COR-L47 (cell line): Measurements from ENCODE around the gene SEC31B.

Source experiments
- DNase-seq: peaks from one replicate; lab custom pipeline; 2025; lab: John Stamatoyannopoulos, UW

SEC31B gene, protein sequence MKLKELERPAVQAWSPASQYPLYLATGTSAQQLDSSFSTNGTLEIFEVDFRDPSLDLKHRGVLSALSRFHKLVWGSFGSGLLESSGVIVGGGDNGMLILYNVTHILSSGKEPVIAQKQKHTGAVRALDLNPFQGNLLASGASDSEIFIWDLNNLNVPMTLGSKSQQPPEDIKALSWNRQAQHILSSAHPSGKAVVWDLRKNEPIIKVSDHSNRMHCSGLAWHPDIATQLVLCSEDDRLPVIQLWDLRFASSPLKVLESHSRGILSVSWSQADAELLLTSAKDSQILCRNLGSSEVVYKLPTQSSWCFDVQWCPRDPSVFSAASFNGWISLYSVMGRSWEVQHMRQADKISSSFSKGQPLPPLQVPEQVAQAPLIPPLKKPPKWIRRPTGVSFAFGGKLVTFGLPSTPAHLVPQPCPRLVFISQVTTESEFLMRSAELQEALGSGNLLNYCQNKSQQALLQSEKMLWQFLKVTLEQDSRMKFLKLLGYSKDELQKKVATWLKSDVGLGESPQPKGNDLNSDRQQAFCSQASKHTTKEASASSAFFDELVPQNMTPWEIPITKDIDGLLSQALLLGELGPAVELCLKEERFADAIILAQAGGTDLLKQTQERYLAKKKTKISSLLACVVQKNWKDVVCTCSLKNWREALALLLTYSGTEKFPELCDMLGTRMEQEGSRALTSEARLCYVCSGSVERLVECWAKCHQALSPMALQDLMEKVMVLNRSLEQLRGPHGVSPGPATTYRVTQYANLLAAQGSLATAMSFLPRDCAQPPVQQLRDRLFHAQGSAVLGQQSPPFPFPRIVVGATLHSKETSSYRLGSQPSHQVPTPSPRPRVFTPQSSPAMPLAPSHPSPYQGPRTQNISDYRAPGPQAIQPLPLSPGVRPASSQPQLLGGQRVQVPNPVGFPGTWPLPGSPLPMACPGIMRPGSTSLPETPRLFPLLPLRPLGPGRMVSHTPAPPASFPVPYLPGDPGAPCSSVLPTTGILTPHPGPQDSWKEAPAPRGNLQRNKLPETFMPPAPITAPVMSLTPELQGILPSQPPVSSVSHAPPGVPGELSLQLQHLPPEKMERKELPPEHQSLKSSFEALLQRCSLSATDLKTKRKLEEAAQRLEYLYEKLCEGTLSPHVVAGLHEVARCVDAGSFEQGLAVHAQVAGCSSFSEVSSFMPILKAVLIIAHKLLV

DNA sequence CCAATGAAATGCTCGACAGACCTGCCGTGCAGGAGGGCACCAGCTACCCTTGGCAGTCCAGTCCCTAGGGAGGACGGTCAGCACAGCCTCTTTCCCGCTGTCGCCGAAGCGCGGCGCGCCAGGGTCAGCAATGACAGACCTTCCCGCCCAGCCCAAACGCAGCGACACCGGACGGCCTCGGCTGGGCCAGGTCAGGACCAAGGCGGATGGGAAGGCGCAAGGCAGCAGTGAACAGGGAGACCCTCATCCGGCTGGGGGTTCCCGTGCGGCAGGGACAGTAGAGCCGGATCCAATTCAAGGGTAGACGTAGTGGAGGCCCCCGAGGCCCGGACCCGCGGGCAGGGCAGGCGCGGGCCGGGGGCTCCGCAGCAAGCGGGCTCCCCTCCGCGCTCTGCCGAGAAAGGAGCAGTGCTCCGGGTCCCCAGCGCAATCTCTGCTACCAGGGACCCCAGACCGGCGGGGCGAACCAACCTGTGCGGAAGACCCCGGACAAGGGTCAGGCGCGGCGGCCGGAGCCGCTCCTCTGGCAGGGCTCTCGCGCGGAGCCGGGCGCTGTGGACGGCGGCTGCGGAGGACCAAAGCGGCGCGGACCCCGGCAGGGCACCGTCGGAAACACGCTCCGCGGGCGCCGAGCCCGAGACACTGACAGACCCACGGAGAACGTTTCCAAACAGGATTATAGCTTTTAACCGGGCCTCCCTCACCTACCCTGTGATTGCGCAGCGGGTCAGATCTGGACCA is at the start of gene SEC31B:
SEC31B (minus strand) TSS at position 551 of the 741 bp plus-strand sequence. CDS start 2,909 bp downstream, outside the sequence.
- no peak for DNase-seq

DNA sequence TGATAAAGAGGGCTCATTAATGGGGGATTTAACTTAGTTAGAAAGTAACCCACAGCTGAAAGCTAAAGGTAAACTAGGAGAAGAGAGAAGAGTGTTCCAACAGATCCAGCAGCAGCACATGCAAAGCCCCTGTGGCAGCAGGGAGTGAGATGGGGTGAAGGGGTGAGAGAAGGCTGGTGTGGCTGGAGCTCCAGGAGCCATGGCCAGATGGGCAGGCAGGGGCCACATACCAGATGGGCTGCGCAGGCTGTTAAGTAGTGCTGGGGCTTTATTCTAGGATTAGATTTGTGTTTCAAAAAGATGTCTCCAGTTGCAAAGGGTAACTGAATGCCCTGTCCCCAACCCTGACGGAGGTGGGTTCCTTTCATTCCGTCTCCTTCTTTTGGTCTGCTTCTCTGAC is 49.3 kb upstream of the SEC31B start:
- DNase-seq: no peak

DNA sequence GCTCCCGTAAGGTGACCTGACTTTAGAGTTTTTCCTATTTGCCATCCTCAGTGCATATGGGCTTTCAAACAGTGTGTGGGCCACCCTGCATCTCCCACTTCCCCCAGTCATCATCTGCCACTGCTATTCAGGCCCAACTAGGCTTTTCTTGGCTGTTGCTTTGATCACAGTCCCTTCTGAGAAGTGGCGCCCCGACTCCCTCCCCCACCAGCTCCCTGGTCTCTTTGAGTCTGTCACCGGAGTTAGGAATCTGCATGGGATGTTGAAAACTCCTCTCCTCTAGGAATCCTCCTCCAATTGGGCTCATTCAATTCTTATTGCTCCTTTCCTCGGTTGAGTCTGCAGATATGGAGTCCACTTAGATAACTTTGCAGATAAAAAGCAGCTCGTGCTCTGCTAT is 48.2 kb upstream of the SEC31B start:
- no peak for DNase-seq

DNA sequence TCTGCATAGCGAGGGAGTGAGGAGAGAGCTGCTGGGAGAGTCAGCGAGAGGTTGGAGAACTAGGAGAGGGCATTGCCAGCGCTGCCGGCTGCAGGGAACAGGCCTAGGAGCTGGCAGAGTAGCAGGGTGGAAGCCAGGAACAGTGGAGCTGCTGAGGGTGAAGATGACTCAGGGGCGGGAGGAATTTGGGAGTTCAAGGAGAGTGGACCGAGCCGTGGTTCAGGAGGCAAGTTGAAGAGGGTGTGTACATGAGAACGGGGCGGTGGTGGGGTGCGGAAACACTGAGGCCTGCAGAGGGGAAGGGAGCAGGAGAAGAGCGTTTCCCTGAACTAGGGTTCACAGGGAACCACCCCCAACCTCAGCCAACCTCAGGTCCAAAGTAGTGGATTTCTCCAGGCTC is 47.6 kb upstream of the SEC31B start:
- no peak for DNase-seq

DNA sequence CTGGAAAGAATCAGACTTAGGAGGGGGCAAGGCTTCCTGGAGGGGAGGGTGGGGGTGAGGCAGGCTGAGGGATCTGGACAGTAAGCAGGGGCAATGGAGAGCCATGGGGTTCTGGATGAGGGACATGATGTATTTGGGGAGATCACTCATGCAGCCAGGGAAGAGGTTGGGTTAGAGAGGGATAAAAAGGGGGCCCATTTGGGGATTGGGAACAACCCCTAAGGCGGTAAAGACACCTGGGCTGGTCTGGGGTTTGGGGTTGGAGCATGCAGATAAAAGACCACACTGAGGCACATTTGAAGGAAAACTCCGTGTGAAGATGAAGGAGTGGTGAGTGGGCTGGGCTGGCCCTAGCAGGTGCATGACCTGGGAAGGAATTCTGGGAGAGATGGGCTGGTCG is 46.9 kb upstream of the SEC31B start:
- no peak for DNase-seq

DNA sequence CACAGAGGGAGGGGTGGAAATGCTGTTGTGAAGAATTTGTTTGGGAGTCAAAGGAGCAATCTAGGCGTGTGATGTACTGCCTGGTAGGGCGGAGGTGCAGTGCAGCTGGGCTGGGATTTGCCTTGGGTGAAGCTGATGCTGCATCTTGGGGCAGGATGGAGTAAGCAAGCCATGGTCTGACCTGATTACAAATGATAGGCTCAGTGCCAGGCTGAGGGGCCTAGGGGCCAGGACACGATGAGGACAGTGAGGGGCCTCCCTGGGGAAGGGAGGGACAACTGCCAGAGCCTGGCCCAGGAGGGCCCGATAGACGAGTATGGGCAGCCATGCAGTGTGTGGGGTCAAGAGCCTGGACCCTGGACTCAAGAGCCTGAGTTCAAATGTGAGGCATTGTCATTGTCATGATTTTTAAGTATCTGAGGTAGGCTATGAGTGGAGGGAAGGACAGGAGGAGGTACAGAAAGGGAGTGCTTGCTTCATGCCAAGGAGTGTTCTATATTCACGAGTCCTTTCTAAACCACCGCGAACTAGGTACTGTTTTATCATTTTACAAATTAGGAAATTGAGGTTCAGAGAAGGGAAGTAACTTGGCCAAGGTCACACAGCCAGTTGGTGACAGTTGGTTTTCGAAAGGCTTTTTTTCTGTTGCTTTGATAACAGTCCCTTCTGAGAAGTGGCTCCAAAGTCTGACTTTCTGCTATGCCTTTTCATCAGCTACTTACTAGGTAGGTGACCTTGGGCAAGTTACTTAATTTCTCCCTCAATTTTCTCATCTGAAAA is 45.7 kb upstream of the SEC31B start:
- DNase-seq: no peak

DNA sequence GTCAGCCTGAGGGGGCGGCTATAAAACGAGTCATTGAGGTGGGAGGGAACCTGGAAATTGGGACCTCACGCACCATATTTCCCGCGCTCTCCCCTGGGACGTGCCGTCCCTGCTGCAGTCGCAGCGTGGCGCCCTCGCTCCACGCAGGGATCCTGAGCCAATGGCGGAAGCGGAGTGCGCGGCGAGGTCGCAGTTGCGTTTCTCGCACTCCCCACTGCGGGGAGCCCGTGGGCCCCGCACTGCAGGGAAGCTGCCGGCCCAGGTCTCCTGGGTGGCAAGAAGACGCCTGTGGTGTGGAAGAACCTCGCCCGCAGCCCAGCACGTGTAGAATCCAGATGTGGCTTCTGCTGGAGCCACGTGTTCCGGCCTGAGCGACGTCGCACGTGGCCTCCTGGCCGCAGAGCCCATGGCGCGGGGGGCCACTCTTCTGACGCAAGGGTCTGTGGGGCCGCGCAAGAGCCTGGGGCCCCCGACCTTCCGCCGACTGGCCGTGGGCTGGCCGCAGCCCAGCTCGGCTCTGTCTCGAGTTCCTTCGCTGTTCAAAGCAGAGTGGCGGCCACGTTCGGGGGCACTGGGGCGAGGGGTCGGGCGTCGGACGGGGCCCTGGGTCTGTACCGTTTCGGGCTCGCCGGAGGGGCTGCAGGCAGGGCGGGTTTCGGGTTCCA is 42.5 kb upstream of the SEC31B start:
- no peak for DNase-seq

DNA sequence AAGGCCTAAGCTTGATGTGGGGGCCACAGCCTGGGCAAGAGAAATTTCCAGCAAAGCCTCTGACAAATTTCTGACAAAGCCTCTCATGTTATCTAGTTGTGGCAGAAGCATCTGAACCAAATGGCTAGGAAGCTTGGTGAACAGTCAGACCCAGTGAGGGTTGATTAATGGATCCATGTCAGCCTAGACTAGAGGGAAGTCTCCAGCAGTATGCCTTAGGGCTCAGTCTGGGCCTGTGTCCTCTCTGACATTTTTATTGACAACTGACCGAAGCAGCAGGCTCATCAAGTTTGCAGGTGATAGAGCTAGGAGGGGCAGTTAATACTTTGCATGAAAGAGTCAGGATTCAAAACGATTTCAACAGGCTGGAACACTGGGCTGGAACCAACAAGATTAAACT is 41.3 kb upstream of the SEC31B start:
- no peak for DNase-seq

DNA sequence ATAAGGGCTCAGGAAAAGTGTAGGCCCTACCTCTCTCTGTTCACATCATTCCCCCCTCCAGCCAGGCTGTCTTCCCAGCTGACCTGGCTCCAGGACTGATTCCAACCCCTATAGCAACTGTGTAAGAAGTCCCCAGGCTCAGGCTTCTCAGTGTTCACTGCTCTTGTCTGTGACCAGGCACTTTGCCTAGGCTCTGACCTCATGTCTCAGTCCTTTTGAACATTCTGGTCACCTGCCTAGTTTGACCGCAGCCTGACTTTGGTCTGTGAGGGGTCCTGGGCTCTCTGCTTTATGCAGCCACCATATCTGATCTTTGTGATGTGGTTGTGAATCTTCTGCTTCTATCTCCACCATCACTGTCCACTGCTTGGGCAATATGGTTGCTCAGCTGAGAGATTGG is 40.6 kb upstream of the SEC31B start:
- DNase-seq: no peak

DNA sequence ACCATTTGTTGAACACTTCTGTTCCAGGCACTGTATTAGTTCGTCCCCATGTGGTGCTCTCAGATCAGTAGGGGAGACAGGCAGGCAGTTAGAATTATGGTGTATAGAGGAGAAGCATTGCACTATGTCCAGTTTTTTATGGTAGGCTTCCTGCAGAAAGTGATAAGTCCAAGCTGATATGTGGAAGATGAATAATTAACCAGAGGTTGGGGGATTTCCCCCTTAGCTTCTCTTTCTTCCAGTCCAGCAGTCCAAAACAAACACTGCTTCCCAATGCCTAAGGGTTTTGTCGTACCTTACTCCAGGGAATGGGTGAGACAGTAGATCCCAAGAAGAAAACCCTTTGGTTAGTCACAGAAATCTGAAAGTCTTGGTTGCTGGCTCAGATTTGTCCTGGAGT is 35.2 kb upstream of the SEC31B start:
- DNase-seq: no peak

DNA sequence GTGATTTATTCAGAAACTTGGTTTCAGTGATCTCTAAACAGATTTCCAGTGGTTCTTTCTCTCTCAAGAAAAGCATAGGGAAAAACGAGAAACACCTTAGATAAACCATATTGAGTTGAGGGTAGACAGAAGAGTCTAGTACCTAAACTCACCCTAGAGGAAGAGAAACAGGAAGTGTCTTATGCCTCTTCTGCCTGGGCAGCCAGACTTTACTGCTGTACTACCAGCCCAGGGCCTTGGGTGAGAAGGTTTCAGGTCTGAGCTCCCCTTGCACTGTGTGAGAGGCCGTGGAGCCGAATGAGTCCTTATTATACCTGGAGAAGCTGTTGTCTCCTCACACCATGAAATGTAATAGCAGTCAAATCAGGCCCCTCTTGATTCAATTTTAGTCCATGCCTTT is 34.3 kb upstream of the SEC31B start:
- no peak for DNase-seq

DNA sequence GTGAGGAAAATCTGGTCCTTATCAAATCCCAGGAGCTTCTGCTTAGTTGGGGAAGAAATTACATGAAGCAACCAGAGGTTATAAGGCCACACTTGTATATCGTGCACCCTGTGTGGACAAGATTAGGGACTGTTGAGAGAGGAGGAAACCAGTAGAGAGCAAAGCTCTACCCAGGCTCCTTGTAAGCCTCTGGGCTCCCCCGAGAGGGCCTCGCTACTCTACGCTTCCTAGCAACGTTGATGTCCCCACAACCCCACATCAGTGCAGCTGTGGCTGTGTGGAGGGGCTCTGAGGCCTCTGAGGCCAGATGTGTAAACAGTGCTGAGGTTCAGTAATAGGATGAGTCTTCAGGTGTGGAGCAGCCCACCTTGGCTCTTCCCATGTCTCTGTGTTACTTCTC is 32.1 kb upstream of the SEC31B start:
- DNase-seq: no peak

DNA sequence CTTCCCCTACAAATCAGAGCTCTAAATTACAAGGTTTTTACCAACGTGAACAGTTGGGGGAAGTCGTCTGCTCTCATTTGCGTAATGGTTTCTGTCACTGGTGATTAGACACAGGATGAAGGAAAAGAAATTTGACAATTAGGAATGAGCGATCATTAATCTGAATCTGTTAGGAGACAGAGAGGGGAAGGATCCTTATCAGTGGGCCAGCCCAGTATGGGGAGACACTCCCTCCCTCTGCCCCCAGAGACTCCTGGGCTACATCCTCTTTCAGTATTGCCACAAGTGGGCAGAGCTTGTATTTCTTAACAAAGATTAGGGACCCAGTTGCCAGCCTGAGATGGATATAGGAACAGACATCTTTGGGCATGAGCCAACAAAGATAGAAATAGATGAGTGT is 31.5 kb upstream of the SEC31B start:
- no peak for DNase-seq

DNA sequence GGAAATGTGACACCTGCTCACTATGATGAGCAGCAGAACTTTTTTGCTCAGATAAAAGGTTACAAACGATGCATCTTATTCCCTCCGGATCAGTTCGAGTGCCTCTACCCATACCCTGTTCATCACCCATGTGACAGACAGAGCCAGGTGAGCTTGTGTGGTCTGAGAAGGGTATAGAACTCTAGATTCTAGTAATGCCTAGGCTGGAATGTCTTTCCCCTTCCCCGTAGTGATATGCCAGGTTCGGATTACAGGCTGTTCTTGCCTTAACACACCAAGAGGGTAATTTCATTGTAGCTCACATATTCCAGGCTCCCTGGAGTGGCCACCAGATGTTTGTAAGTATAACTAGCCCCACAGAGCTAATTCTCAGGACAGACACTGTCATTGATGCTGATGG is 25.3 kb upstream of the SEC31B start:
- no peak for DNase-seq

DNA sequence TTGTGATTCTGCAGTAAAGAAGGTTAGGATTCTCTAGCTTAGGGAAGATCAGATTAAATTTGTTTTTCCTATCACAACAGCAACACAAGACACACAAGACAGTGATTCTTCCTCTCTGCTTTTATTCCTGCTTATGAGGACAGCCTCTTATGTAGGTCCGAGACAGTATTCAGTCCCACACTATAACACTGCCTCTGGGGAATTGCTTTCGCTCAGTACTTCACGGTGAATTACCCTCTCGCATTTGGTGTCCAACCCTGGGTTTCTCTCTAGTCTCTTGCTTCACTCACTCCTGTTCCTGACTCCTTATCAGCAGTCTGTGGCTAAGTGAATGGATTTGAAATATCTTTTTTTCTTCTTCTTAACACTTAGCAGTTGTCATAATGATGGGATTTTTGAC is 17.8 kb upstream of the SEC31B start:
- no peak for DNase-seq

DNA sequence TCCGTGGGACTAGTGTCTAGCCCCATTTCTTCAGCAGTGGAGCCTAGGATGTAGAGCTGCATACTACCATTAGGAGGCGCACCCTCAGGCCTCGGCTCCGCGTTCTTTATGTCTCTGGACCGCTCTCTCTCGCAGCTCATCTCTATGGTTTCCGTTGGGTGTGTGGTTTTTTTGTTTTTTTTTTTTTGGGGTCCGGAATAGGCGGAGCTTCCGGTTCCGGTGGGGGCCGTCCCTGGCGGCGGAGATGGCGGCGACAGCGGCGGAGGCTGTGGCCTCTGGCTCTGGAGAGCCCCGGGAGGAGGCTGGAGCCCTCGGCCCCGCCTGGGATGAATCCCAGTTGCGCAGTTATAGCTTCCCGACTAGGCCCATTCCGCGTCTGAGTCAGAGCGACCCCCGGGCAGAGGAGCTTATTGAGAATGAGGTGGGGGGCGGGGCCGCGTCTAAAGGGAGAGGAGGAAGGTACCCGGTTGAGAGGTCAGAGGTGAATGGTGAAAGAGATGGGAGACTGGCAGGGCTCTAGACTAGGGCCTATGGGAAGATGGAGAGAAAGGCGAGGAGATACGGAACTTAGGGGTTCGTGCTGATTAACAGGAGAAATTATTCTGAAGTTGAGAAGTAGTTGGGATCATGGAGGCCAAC is 16.2 kb upstream of the SEC31B start, which contains the start of gene HIF1AN:
HIF1AN (plus strand) TSS at position 229 of the 639 bp plus-strand sequence; CDS start at position 245, 16 bp downstream.
- DNase-seq: peak; percentile 80

DNA sequence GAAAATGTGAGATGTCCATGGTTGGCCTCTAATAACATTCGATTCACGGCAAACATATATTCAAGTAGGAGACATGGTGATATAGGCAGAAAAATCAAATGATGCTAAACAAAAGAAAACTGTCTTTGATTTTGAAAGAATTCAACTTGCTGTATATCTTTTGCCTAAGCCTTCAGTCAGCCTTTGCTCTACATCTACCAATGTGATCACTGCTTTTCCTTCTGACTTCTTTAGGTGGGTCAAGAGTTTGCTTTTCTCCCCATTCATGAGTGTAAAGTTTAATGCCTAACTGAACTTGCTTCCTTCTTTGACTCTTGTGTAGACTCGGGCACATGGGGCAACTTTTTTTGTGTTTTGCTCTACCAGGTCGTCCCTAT is 15.7 kb upstream of the SEC31B start:
- DNase-seq: no peak

DNA sequence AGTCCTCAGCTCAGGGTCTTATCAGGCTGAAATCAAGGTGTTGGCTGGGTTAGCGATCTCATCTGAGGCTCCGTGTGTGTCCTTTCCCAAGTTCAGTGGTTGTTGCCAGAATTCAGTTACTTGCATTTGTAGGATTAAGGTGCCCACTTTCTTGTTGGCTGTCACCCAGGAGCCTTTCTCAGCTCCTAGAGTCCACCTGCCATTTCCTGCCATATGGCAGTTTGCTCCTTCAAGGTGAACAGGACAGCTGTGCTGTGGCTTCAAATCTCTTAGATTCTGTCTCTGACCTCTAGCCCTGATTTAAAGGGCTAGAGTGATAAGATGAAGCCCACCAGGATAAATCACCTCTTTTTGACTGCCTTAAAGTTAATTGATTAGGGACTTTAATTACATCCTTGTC is 15.1 kb upstream of the SEC31B start:
- DNase-seq: no peak

DNA sequence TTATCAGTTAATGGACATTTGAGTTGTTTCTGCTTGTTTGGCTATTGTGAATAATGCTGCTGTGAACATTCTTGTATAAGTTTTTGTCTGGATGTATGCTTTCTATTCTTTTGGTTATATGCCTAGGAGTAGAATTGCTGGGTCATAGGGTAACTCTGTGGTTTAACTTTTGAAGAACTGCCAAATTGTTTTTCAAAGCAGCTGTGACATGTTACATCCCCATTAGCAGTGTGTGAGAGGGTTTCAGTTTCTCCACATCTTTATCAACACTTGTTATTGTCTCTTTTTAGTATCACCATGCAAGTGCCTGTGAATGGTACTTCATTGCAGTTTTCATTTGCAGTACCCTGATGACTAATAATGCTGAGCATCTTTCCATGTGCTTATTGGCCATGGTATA is 12.1 kb upstream of the SEC31B start:
- no peak for DNase-seq
